ENCODE results near the gene SUPT3H.

The SUPT3H gene

DNA sequence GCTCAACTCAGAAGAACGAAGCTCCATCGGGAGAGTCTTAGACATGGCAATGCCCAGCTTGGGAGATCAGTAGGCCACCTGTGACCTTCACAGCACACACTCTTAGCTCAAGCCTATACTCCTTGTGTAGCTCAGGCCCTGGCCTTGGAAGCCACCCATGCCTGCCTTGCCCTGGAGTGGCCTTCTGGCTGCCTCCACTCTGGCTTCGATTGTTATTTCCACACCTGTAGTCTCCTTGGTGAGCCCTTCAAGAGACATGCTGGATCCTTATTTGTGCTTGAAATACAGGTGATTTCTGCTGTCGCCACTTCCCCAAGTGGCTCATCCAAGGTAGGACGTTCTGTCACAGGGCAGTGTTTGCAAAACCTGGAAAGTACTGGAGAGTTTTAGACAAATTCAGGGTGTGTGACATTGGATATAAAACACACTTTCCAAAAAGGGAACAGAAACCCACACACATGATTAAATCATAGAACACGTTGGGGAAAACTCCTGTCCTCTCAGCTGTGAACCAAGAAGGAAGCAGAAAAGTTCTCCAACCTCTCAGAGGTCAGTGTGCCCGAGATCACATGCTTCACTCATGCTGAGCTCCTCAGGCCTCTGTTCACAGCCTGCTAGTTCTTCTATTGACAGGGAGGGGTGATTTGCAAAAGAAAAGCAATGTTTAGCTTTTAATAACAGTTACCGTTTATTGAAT lies 598.5 kb downstream of the SUPT3H start:
- H3K27me3 ChIP-seq (ENCODE audit: low read depth) = no peaks in the 10 kb centered on the region; the same call in 1 of the 2 replicates
- no peak overlapping the region for H3K4me3 ChIP-seq
- in situ Hi-C loops (cut with MboI; ENCODE audit: low sequenced_read_pairs) = no loop called here
- H3K4me1 ChIP-seq = no peaks in the 10 kb centered on the region
- no peaks in the 10 kb centered on the region for H3K36me3 ChIP-seq (replicated peaks)
- no peak for DNase-seq (ENCODE audit: low spot score in 2 of 2)
- H3K9me3 ChIP-seq = no peaks in the 10 kb centered on the region
